ENCODE results near the gene DNAH7.

DNAH7 gene

DNA sequence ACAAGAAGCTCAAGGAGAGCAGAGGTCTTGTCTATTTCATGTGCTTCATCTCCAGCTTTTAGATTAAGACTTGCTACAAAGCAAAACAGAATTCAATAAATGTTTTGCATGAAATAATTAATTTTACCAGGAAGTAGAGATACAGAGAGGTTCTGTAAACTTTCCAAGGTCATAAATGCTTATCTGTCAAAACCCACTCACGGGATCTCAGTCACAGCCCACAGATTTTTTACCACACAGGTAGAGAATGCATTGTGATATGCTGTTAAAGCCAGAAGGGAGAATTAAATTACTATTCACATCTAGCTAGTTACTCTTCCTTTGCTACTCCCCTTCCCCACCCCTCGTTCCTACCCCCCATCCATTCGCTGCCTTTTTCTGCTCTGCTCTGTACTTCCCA lies 205.5 kb downstream of the DNAH7 start:
- no peak for DNase-seq (ENCODE audit: low read depth in 3 of 3)

DNA sequence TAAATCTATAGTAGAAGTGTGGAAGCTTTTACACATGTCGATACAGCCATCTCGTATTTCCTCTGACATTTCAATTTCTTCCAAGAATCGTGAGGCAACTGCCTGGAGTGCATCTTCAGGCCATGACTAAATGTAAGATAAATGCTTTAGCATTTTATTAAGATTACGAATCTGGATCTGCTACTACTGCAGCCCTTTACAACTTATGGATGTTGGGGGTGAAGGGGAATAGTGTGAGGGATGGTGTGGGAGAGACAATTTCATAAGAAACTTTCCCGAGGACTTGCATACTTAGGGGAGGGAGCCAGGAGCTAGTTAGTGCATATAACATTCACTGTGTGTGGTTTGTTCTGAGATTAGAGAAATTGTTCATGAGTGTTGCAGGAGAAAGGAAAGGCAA lies 206.8 kb downstream of the DNAH7 start:
- no peak for DNase-seq (ENCODE audit: low read depth in 3 of 3)

DNA sequence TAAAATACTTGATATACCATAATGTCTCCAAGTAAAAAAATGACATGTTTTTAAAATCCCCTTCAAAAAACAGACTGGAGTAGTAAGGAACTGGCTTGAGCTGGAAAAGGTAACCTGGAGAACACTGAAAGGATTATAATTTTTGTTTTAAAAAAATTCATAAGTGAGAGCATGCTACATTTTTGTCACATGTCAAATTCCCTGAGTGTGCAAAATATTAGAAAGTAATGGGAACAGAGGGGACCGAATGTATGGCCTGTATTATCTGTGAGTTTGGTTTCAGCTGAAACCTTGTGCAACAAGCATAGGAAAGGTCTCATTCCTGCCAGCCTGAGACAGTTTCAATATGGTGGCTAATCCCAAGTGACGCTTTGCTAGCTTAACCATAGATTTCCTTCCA lies 209.1 kb downstream of the DNAH7 start:
- DNase-seq (ENCODE audit: low read depth in 3 of 3): no peak

DNA sequence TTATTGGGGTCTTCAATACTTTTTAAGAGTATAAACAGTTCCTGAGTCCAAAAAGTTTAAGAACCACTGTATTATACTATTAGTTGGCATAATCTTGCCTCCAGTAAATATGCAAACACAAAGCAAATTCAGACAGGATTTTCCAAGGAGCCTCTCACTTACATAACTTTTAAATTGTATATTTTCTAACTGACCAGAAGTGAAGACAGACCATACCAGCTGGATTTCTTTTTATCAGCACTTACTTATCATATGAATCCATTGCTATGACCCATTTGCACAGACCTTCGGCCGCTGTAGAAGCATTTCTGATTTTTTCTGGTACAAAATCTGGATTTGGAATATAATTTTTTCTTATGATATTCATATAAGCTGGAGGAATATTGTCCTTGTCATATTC lies 211.5 kb downstream of the DNAH7 start:
- no peak for DNase-seq (ENCODE audit: low read depth in 3 of 3)

DNA sequence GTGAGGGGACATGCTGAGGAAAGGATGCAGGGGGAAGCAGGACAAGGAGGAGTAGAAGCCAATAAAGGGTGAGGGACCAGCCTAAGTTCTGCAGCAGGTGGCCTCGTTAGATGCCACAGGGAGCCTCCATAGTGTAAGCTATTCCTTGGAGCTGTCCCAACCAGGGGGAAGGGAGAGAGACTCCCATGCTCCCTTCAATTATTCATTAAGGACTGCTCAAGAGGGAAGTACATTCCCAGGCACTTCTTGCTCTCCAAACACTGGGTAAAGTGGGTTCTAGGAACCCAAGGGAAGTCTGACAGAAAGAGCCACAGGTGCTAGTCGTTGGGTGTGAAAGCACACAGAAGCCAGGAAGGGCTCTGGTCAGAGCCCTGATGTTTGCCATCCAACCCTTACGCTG lies 217.9 kb downstream of the DNAH7 start:
- DNase-seq (ENCODE audit: low read depth in 3 of 3): no peak

DNA sequence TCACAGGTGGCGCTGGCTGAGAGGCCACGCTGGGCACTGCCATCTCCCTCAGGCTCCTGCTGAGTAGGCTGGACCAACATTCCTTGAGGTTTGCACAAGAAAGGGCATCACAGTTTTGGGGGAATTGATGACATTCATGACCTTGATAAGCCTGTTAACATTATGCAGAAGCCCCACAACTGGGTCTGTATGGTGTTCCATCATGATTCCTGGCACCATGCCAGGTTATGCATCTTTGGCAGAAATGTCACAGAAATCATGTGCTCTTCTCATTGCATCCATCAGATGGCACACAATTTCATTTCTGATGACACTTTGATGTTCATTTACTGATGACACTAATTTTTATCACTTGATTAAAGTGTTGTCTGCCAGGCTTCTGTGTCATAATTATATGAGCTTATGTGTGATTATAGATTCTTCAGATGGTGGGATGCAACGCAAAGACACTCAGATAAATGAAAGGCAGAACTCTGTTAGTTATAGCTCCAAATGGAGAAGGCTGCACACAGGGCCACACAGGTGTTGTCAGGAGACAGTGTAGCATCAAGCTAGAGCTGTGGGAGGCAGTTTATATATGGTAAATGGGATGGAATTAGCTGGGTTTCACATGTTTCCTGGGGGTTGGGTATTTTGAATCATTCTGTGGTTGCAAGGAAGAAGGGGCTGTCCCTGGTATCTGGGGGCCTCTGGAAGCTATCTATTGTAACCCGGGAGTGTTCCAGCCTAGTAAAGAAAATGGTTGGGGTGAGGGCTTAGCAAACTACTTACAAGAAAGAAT lies 220.3 kb downstream of the DNAH7 start:
- DNase-seq (ENCODE audit: low read depth in 3 of 3): no peak

DNA sequence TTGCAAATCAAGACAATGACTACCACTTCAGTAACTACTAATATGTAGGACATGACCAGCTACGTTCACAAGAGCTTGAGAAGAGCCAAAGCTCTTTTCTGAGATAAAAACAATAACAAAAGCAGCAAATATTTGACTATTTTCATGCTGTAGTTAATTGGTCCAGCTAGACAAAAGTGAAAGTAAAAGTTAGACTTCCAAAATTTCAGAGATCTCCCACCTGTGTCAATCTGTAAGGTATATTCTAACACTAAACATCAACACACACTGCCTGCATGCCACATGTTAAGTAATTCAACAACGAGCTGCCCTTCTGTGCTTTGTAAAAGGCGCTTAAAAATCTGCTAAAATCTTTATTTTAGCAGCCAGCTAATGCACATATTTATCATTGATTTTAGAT lies 225.7 kb downstream of the DNAH7 start:
- DNase-seq (ENCODE audit: low read depth in 3 of 3): no peak

DNA sequence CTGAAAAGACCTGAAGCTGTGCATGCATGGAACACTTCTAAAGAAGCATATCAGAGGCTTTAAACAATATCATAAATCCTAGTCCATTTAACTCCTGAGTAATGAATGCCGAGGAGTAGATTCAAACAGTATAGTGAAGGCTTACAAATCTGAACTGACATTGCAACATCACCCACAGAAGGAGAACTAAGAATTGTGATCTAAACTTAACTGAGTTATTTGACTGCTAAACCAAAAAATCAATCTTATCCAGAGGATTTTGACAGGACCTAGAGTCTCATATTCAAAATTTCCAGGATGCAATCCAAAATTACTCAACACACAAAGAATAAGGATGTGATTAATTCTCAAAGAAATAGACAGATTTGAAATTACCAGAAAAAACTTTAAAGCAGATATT lies 230.6 kb downstream of the DNAH7 start:
- DNase-seq (ENCODE audit: low read depth in 3 of 3): no peak

DNA sequence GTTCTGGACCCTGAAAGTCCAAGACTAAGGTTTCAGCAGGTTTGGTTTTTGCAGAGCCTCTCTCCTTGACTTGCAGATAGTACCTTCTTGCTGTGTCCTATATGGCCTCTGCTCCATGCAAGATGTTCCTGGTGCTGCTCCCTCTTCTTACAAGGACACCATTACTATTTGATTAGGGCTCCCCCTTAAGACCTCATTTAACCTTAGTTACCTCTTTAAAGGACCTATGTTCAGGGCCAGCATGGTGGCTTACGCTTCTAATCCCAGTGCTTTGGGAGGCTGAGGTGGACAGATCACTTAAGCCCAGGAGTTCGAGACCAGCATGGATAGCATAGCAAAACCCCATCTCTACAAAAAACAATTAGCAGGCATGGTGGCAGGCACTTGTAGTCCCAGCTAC lies 232.6 kb downstream of the DNAH7 start:
- DNase-seq (ENCODE audit: low read depth in 3 of 3): no peak

DNA sequence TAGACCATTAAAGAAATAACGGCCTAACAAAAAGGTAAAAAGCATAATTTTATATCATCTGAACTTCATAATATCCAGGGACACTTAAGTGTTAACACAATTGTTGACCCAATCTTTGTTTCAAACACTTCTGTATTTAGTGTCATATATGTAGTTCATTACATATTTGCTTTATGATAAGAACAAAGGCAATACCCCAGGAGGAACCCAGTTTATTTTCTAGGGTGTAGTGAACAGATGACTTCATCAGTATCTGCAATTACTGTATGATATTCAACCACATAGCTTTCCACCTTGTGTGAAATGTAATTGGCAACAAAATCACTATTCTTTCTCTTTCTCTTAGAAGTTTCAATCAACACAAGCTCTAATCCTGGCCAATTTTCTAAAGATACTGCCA lies 233.8 kb downstream of the DNAH7 start:
- no peak for DNase-seq (ENCODE audit: low read depth in 3 of 3)

DNA sequence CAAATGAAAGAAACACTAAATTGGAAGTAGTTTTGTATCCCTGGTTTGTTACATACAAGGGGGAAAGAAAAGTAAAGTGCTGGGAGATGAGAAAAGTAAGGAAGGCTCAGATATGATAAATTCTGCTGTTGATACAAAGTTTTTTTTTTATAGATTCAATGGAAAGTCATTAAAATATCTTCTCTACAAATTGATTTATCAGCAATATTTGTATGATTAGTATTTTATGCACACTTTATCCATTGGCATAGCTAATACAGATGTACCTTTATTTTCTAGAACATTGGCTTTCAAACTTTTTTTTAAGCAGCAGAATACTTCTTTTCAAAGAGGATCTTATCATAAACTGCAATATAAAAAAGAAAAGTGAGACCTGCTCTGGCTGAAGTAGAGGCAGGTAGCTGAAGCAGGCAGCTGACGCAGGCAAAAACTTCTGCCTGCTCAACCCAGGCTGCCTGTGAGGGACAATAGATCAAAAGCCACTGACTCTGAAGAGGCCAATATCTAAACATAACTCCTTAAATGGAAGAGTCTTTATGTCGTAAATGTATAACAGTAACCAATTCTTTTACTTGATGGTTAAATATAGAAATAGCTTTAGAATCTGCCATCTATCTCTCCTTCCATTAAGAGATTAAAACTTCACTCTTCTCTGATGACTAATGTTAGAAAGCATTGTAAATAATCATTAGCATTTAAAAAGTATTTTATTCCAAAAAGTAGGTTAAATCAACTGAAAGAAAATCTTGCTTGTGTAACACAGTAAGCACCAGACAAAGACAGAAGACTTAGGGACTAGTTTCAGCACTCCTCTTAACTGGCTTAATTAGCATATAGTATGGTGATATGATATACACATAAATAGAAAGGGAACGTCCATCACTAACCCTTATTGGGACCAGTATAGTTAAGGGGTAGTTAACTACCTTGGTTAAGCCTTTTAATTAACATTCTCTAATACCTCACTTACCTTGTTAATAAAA lies 237.4 kb downstream of the DNAH7 start:
- DNase-seq (ENCODE audit: low read depth in 3 of 3): no peak

DNA sequence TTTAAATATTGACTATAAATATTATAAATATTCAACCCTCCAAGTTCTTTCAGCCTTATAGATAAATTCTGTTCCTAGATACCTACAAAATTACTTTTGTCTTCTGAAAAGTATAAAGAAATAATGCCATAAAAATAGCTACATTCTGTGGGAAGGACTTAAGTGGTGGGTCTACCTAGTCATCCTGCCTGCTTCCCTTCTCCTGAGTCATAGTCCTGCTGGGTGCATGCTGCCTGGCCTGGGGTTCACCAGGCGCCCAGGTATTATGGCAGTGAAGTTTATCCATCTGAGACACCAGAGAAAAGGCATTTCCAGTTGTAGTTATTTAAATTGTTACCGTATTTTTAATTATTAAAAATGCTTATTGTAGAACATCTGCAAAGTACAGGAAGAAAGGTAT lies 244.2 kb downstream of the DNAH7 start:
- DNase-seq (ENCODE audit: low read depth in 3 of 3): no peak

DNA sequence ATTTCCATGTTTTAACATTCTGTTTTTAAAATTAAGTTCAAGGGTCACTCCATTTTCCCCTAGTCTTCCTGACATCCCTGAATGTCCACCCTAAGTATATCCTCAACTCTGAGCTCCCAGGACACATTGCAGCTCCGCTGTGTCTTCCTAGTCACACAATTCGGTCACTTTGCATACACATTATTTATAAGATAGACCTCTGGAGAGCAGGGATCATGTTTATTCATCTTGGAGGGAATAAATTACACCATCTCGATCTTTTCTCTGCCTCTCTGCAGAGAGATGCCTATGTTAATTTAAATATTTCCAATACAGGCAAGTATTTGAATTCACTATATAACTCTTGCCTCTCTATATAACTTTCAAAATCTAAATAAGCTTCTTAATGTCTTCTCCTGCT lies 245.4 kb downstream of the DNAH7 start:
- DNase-seq (ENCODE audit: low read depth in 3 of 3): no peak

DNA sequence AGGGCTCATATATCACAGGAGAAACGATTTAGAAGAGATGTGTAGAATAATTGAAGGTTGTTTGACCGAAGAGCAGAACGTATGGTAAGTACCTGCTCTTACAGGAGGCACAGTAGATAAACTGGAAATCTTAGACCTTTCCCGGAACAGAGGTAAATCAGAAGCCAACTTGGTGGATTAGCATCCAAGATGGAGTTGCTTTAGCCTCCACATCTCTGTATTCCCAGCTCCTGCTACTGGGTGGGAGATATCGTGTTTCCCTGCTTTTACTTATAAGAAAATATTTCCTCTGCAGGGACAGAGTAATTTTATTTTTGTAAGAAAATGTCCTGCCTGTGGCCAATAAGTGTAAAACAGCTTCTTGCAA lies 247.1 kb downstream of the DNAH7 start:
- DNase-seq (ENCODE audit: low read depth in 3 of 3): no peak

DNA sequence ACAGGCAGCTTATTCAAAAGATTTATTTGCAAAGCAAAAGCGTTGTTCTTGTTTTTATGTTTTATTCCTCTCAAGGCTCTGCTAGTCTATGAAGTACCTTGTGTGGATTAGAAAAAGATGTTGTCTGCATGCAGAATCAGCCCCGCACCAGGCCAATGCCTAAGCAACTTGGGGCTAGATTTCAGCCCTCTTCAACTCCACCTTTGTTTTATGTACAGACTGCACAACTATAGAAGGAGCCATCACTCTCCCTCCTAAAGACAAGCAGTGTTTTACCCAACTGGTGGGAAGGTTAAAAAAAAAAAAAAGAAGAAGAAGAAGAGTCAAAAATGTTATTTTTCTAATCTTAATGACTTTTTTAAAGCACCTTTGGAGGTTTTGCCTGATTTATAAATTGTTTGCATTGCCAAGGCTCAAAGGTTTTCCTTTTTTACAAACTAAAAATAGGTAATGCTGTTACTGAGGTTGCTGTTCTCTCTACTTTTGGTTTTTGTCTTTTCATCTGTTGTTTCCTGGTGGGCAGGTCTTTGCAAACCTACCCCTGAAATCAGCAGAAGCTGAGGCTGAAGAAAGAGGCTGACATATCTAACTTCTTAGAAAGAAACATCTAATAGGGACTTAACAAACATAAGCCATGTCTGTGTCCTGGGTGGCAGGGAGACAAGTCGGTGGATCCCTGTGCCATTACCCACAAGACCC lies 247.6 kb downstream of the DNAH7 start:
- no peak for DNase-seq (ENCODE audit: low read depth in 3 of 3)

DNA sequence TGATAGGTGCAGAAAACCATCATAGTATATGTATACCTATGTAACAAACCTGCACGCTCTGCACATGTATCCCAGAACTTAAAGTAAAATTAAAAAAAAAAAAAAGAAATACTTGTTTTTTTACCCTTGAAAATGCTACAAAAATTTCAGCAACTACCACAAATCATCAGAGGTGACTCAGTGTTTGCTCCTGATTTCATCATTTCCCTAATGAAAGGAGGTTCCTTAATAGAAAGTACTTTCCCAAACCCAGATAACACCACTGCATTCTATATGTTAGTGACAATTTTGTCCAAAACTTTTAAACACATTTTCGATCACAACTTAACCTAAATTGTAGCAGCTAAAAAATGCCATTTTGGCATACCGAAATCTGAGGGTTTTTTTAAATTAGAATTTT lies 248.3 kb downstream of the DNAH7 start:
- no peak for DNase-seq (ENCODE audit: low read depth in 3 of 3)

DNA sequence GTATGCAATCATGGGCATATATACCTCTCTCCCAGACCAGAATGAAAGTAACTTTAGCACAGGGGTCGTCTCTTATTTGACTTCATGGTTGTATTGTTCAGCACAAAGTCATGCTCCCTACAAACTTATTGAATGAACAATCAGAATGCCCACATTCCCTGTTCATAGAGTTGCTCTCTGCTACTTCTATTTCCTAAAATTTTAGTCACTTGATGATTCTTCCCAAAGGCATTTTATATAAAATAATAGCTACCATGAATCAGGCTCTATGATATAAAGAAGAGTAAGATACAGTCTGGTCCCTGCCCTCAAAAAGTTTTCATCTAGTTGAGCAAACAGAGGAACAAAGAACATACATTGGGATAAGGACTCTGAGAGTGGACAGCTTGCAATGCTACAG lies 249.4 kb downstream of the DNAH7 start:
- no peak for DNase-seq (ENCODE audit: low read depth in 3 of 3)

DNA sequence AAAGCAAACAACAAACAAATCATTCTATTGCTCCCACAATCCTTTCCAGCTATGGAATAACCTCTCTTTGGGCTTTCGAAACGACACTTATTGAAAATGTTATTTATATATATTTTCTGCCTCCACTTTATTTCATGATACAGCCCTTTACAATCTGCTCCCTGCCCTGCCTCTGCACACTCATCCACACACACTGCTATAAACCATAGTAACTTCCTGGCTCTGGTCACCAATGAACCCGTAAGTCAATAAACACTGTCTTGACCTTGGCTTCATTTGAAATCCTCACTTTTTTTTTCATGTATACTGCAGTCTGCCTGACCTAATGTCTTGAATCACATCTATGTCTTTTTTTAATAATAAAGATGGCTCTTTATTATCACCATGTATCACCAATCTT lies 250.1 kb downstream of the DNAH7 start:
- no peak for DNase-seq (ENCODE audit: low read depth in 3 of 3)

DNA sequence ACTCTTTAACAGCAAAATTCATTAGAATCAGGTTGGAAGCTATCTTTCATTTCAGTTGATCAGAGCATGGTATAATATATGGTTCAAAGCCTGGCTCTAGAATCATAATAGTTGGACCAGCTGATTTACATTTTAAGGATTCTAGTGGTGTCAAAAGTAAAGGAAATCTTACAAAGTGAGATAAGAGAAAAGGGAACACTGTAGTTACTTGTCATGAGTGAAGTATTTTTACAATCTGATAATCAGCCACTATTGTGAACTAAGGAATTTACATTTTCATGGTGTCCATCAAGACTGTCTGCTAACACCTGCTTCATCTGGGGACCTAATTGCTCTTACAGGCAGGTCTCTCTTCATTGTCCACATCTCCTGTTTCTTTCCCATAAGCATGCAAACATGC lies 250.5 kb downstream of the DNAH7 start:
- no peak for DNase-seq (ENCODE audit: low read depth in 3 of 3)

DNA sequence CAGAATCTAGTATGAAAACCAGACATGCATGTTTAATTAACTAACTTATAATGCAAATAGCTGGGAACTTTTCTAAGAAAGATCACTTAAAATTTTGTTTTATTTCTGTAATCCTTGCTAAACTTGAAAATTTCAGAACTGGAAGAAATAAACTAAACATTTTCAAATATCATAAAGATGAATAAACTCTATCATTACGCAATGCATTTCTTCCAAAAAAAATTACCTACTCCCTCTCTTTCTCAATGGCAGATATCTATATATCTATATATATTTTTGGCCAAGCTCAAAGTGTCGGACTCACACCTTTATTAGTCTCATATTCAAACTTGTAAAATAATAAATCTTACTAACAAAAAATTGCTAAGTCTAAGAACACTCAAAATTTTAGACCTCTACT lies 253.6 kb downstream of the DNAH7 start:
- DNase-seq (ENCODE audit: low read depth in 3 of 3): no peak

DNA sequence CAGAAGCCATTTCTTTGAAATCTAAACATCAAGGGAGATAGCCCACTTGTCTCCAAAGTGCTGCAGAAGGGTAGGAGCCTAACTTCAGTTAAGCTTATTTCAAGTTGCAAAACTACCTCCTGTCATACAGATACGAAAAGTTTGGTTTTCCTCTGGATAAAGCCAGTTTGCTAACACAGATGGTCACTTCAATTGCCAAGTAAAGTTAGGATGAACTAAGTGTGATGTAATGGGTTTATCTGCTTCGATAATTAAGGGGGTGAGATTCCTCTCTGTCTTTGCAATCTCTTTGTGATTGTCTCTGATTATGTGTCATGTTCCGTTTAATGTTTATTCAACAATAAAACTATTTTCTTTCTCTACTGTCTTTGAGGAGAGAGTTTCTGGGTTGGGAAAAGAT lies 255.2 kb downstream of the DNAH7 start:
- no peak for DNase-seq (ENCODE audit: low read depth in 3 of 3)

DNA sequence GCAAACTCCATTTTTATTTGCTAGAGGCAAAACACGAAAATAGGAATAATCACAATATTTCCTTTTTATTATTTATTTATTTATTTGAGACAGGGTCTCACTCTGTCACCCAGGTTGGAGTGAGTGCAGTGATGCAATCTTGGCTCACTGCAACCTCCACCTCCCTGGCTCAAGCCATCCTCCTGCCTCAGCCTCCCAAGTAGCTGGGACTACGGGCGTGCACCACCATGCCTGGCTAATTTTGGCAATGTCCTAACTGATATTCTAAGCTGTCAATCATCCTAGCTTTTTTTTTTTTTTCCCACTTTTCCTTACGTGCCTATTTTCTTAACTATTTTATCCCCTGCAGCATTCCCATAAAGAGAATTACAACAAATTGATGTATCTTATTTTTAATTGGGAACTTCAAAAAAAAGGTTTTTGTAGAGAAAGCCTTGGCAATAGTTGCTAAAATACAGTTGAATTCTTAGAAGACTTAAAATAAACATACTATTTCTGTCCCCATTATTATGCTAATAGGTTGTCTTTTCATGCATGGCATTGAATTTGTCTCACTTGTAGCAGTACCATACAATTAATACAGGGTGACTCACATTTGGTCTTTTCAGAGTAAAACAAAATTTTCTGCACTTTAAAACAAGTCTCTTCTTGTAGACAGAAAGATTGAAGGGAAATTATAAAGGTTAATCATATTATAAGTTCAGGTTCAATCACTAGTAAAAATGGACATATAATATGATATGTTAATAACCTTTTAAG lies 258.1 kb downstream of the DNAH7 start:
- DNase-seq (ENCODE audit: low read depth in 3 of 3): no peak

All from stimulated activated CD4-positive, alpha-beta T cell treated with anti-CD3 and anti-CD28 coated beads, TNF-alpha, amount 100 ng/mL, for 4 hours (primary cell).